CD14-positive monocyte (primary cell): ENCODE measurements around the gene NXT1. TPM values are rescaled to one million over a fixed set of nuclear protein-coding genes. Genes with fewer than 3 reads are reported as not detected.

Experiments used
- DNase-seq, 3 donors: peaks; one replicate each; pipeline ENCODE4 v3.0.0-alpha.2; 2011 to 2022
- H2AFZ ChIP-seq: 2 replicates; pipeline ENCODE4 v1.6.0; 2012; ENCODE audit warnings: mild to moderate bottlenecking, low read depth, low read length, inconsistent platforms; ENCODE audit not compliant: insufficient read depth, poor library complexity, severe bottlenecking
- H3K27ac ChIP-seq, 2 donors: 1 replicate in 1 of 2; 2 replicates in 1 of 2; pipeline ENCODE4 v1.5.1; 2012 to 2013; ENCODE audit warnings: low read length in 2 of 2, control low read depth in 1 of 2, inconsistent platforms in 1 of 2, low read depth in 1 of 2, mild to moderate bottlenecking in 1 of 2
- H3K27me3 ChIP-seq, 2 donors: one replicate each; pipeline versions ENCODE4 v1.6.0 to v1.6.1; 2011 to 2013; ENCODE audit warnings: low read length in 2 of 2; ENCODE audit not compliant: control insufficient read depth in 2 of 2, insufficient read depth in 2 of 2
- H3K36me3 ChIP-seq, 2 donors: replicated peaks in 1 of 2; 1 replicate in 1 of 2; 2 replicates in 1 of 2; pipeline versions ENCODE4 v1.5.1 to v1.6.1; 2012 to 2013; ENCODE audit warnings: low read length in 2 of 2, control low read depth in 1 of 2, inconsistent platforms in 1 of 2, mild to moderate bottlenecking in 1 of 2; ENCODE audit not compliant: insufficient read depth in 2 of 2, control insufficient read depth in 1 of 2
- H3K4me1 ChIP-seq, 2 donors: 1 replicate in 1 of 2; 2 replicates in 1 of 2; pipeline versions ENCODE4 v1.5.1 to v1.6.1; 2012 to 2013; ENCODE audit warnings: low read length in 2 of 2, control low read depth in 1 of 2, inconsistent platforms in 1 of 2, mild to moderate bottlenecking in 1 of 2, moderate library complexity in 1 of 2; ENCODE audit not compliant: insufficient read depth in 2 of 2, control insufficient read depth in 1 of 2
- H3K4me2 ChIP-seq: replicated peaks from 2 replicates; pipeline ENCODE3; 2012; ENCODE audit warnings: low read length, moderate library complexity, mild to moderate bottlenecking; ENCODE audit not compliant: poor library complexity, severe bottlenecking; ENCODE audit errors: extremely low read depth
- H3K4me3 ChIP-seq, 3 experiments: fragments of 200-600 bp in 1 of 3; sonication (generic) in 1 of 3; replicated peaks in 1 of 3; 1 replicate in 2 of 3; 2 replicates in 1 of 3; pipeline ENCODE4 v1.5.1; 2011 to 2013; ENCODE audit warnings: low read length in 3 of 3, mild to moderate bottlenecking in 3 of 3, control low read depth in 2 of 3, low read depth in 2 of 3, inconsistent platforms in 1 of 3, moderate library complexity in 1 of 3
- H3K79me2 ChIP-seq: 2 replicates; pipeline ENCODE4 v1.6.0; 2012; ENCODE audit warnings: mild to moderate bottlenecking, control low read depth, inconsistent platforms, low read length, moderate library complexity; ENCODE audit not compliant: insufficient read depth
- H3K9ac ChIP-seq: 2 replicates; pipeline ENCODE4 v1.6.0; 2017; ENCODE audit warnings: low read length, mild to moderate bottlenecking; ENCODE audit not compliant: insufficient read depth, poor library complexity, severe bottlenecking
- H3K9me3 ChIP-seq, 2 donors: replicated peaks in 1 of 2; 1 replicate in 1 of 2; 2 replicates in 1 of 2; pipeline versions ENCODE4 v1.5.1 to v1.6.1; 2012 to 2013; ENCODE audit warnings: low read length in 2 of 2, control low read depth in 1 of 2; ENCODE audit not compliant: control insufficient read depth in 1 of 2, insufficient read depth in 1 of 2
- H4K20me1 ChIP-seq: 2 replicates; pipeline ENCODE4 v1.6.0; 2012; ENCODE audit warnings: mild to moderate bottlenecking, low read length, control low read depth, moderate library complexity; ENCODE audit not compliant: insufficient read depth
- H3K27ac Mint-ChIP-seq, 7 donors: one replicate each; pipeline ENCODE4 v1.8.0; 2020; ENCODE audit warnings: mild to moderate bottlenecking in 7 of 7, mixed read lengths in 7 of 7, moderate library complexity in 6 of 7, inconsistent platforms in 2 of 7
- H3K27me3 Mint-ChIP-seq, 3 donors: one replicate each; pipeline ENCODE4 v1.8.0; 2021 to 2022; ENCODE audit warnings: low read depth in 3 of 3, mild to moderate bottlenecking in 3 of 3, mixed read lengths in 3 of 3, moderate library complexity in 3 of 3, inconsistent platforms in 1 of 3
- H3K36me3 Mint-ChIP-seq, 2 donors: one replicate each; pipeline ENCODE4 v1.8.0; 2020; ENCODE audit warnings: mixed read lengths in 2 of 2, inconsistent platforms in 1 of 2, mild to moderate bottlenecking in 1 of 2
- H3K4me1 Mint-ChIP-seq: one replicate; pipeline ENCODE4 v1.8.0; 2020; ENCODE audit warnings: mild to moderate bottlenecking, mixed read lengths
- H3K4me3 Mint-ChIP-seq, 2 donors: one replicate each; pipeline ENCODE4 v1.8.0; 2020; ENCODE audit warnings: mild to moderate bottlenecking in 2 of 2, mixed read lengths in 2 of 2, moderate library complexity in 1 of 2
- H3K9me3 Mint-ChIP-seq, 7 donors: one replicate each; pipeline ENCODE4 v1.8.0; 2020 to 2022; ENCODE audit warnings: mixed read lengths in 7 of 7, mild to moderate bottlenecking in 6 of 7, moderate library complexity in 6 of 7, inconsistent platforms in 2 of 7
- CTCF ChIP-seq: fragments of 200-600 bp; IDR thresholded peaks from one replicate; pipeline ENCODE4 v1.8.0; 2022; ENCODE audit warnings: antibody characterized with exemption, mild to moderate bottlenecking
- WGBS: methylation state at CpG from one replicate; pipeline ENCODE4 v1.1.5; 2013; ENCODE audit warnings: missing lambda C conversion rate; ENCODE audit not compliant: insufficient coverage; 5-methylcytosine and 5-hydroxymethylcytosine counted together
- intact Hi-C, 2 donors: fragments of 100-400 bp; cut with micrococcal nuclease; formaldehyde crosslinking; loops; one replicate each; pipeline versions ENCODE4 v1.15.0 to v1.15.1; 2023
- polyA plus RNA-seq, 3 donors: library from polyadenylated mRNA; depleted of rRNA in 1 of 3; unstranded in 2 of 3; stranded (reverse) in 1 of 3; fragments of 300-500 nt in 2 of 3; fragments of >200 nt in 1 of 3; fragmentation: Illumina TruSeq in 2 of 3; gene quantifications; 1 replicate in 2 of 3; 2 replicates in 1 of 3; pipeline ENCODE4 v1.2.3, GENCODE V29; 2012 to 2021

NXT1 gene
- polyA plus RNA-seq, 3 donors, result 37.8 to 140 (median 39.4) TPM

GRCh38 chr20:23302386-23302785 is 48.2 kb upstream of the NXT1 start:
- TF ChIP-seq CTCF, result no peak
- no peaks in the 10 kb centered on the region for H3K9me3 ChIP-seq
- DNase-seq, result no peak
- H3K27me3 Mint-ChIP-seq, result peaks cover 1 to 5% (median 3%) of the 10 kb centered on the region in 3 donors
- no peaks in the 10 kb centered on the region for H3K27me3 ChIP-seq
- H3K79me2 ChIP-seq, result no peaks in the 10 kb centered on the region
- H3K9ac ChIP-seq, result no peak overlapping the region
- H3K4me2 ChIP-seq, result no peak overlapping the region
- no peak overlapping the region for H3K27ac Mint-ChIP-seq
- H3K27ac ChIP-seq, result no peak overlapping the region
- no peaks in the 10 kb centered on the region for H3K36me3 Mint-ChIP-seq
- no peak overlapping the region for H3K4me3 ChIP-seq
- peaks cover 0 to 5% (median 0%) of the 10 kb centered on the region in 7 donors for H3K9me3 Mint-ChIP-seq
- no peaks in the 10 kb centered on the region for H3K36me3 ChIP-seq
- no CpG with 5 or more reads among the region's 6 CpGs for WGBS
- no peak overlapping the region for H3K4me3 Mint-ChIP-seq
- no peaks in the 10 kb centered on the region for H3K4me1 Mint-ChIP-seq
- no peak overlapping the region for H2AFZ ChIP-seq
- H4K20me1 ChIP-seq, result no peaks in the 10 kb centered on the region
- intact Hi-C loops, result no loop called here
- H3K4me1 ChIP-seq, result no peaks in the 10 kb centered on the region

- H3K9me3 Mint-ChIP-seq, result peaks cover 0 to 5% (median 0%) of the 10 kb centered on the region in 7 donors
- intact Hi-C loops, result no loop called here
- WGBS, result 96% methylated on average over 7 of the region's 9 CpGs
- H3K36me3 Mint-ChIP-seq, result no peaks in the 10 kb centered on the region
- Histone ChIP-seq H3K4me1 (no peaks in the 10 kb centered on the region), H3K4me2 (no peak overlapping the region), H3K27me3 (no peaks in the 10 kb centered on the region), H3K4me3 (no peak overlapping the region), H3K9ac (no peak overlapping the region), H3K27ac (no peak overlapping the region), H3K36me3 (no peaks in the 10 kb centered on the region), H4K20me1 (no peaks in the 10 kb centered on the region), H2AFZ (no peak overlapping the region), H3K79me2 (no peaks in the 10 kb centered on the region), H3K9me3 (no peaks in the 10 kb centered on the region)
- no peak for DNase-seq
- TF ChIP-seq CTCF, result no peak
- H3K4me1 Mint-ChIP-seq, result no peaks in the 10 kb centered on the region
- H3K4me3 Mint-ChIP-seq, result no peak overlapping the region
- peaks cover 1 to 5% (median 3%) of the 10 kb centered on the region in 3 donors for H3K27me3 Mint-ChIP-seq
- no peak overlapping the region for H3K27ac Mint-ChIP-seq
Measured at GRCh38 chr20:23302801-23303200, 47.8 kb upstream of the NXT1 start.
